Uterus (tissue), 2 donors: ENCODE measurements around the gene APOC3.

Experiments
- CTCF ChIP-seq, 4 experiments: fragments of 200-600 bp in 2 of 4; fragments of 450-650 bp in 2 of 4; sonication (generic) in 2 of 4; IDR thresholded peaks; one replicate each; pipeline ENCODE4 v1.5.1; 2016 to 2019; ENCODE audit warnings: antibody characterized with exemption in 4 of 4, mild to moderate bottlenecking in 2 of 4, moderate library complexity in 1 of 4
- POLR2A ChIP-seq, 2 donors: fragments of 450-650 bp; IDR thresholded peaks; one replicate each; pipeline ENCODE4 v1.6.1; 2016; ENCODE audit warnings: antibody characterized with exemption in 2 of 2, mild to moderate bottlenecking in 1 of 2, moderate library complexity in 1 of 2

GRCh38 chr11:116826751-116827431 lies 2.8 kb upstream of the APOC3 start:
- TF ChIP-seq CTCF (IDR thresholded peaks at IDR 0.05) (no peak), POLR2A (IDR thresholded peaks at IDR 0.05) (no peak)
